B cell (primary cell): ENCODE measurements around the gene PSD.

Experiments
- CTCF ChIP-seq: fragments of 200-600 bp; IDR thresholded peaks from one replicate; pipeline ENCODE4 v1.8.0; 2022; ENCODE audit warnings: antibody characterized with exemption, mild to moderate bottlenecking
- EZH2 ChIP-seq: IDR thresholded peaks from 2 replicates; pipeline ENCODE4 v1.6.1; 2012; ENCODE audit warnings: borderline replicate concordance, low read depth, mild to moderate bottlenecking, moderate library complexity, low read length; ENCODE audit not compliant: insufficient read depth, poor library complexity, severe bottlenecking

GRCh38 chr10:102402512-102402896, 16.1 kb downstream of the PSD start:
- TF ChIP-seq CTCF (no peak), EZH2 (no peak)
